H1 (cell line): ENCODE data around the gene GALNT5. TPM values are rescaled to one million over a fixed set of nuclear protein-coding genes. Genes with fewer than 3 reads are reported as not detected.

Experiments used
- CTCF ChIA-PET: fragments of 300-600 bp; sonication (Branson Sonifier 250); formaldehyde crosslinking; loops from one replicate; lab custom pipeline; 2021; ENCODE audit not compliant: partially characterized antibody; lab: Charles Lee
- POLR2A ChIA-PET: fragments of 300-600 bp; sonication (Branson Sonifier 250); formaldehyde crosslinking; loops from one replicate; lab custom pipeline; 2021; ENCODE audit warnings: inconsistent platforms; ENCODE audit not compliant: partially characterized antibody; lab: Charles Lee
- DNase-seq, 2 experiments: peaks; one replicate each; pipeline versions ENCODE4 v3.0.0 to v3.0.0-alpha.2; 2010 to 2022; ENCODE audit warnings: low spot score in 2 of 2, low read depth in 1 of 2, mixed read lengths in 1 of 2
- FAIRE-seq: peaks from 2 replicates; lab custom pipeline; 2011; peaks lifted over from hg19 to GRCh38; lab: Jason Lieb, UNC
- H2AFZ ChIP-seq: 2 replicates; pipeline ENCODE4 v1.8.1; 2012; ENCODE audit warnings: low read length, inconsistent platforms
- H2AK5ac ChIP-seq: 2 replicates; pipeline ENCODE4 v1.6.1; 2013; ENCODE audit warnings: low read depth, low read length
- H2BK120ac ChIP-seq: replicated peaks from 2 replicates; pipeline ENCODE3; 2013; ENCODE audit warnings: low read depth, low read length, inconsistent platforms
- H2BK12ac ChIP-seq: 2 replicates; pipeline ENCODE4 v1.6.1; 2013; ENCODE audit warnings: low read depth, low read length
- H2BK15ac ChIP-seq: 2 replicates; pipeline ENCODE4 v1.6.1; 2013; ENCODE audit warnings: low read length
- H2BK20ac ChIP-seq: 2 replicates; pipeline ENCODE4 v1.6.1; 2013; ENCODE audit warnings: low read length
- H2BK5ac ChIP-seq: 2 replicates; pipeline ENCODE4 v1.6.1; 2013; ENCODE audit warnings: low read depth, low read length
- H3K14ac ChIP-seq: 2 replicates; pipeline ENCODE4 v1.6.1; 2013; ENCODE audit warnings: inconsistent platforms; ENCODE audit not compliant: insufficient read length
- H3K18ac ChIP-seq: 2 replicates; pipeline ENCODE4 v1.6.1; 2013; ENCODE audit warnings: low read length; ENCODE audit errors: extremely low read depth
- H3K23ac ChIP-seq: 2 replicates; pipeline ENCODE4 v1.6.1; 2013; ENCODE audit warnings: inconsistent platforms; ENCODE audit not compliant: insufficient read length
- H3K23me2 ChIP-seq: 2 replicates; pipeline ENCODE4 v1.6.1; 2013; ENCODE audit warnings: low read depth, low read length
- H3K27ac ChIP-seq: 2 replicates; pipeline ENCODE4 v1.6.1; 2011; ENCODE audit warnings: low read depth, low read length, inconsistent platforms
- H3K27me3 ChIP-seq, 4 experiments: replicated peaks in 1 of 4; 1 replicate in 1 of 4; 2 replicates in 3 of 4; pipeline versions ENCODE4 v1.6.1 to v1.8.1; 2011 to 2013; ENCODE audit warnings: low read length in 3 of 4, mild to moderate bottlenecking in 3 of 4, inconsistent platforms in 2 of 4, mixed read lengths in 2 of 4, moderate library complexity in 1 of 4; ENCODE audit not compliant: control insufficient read depth in 3 of 4, insufficient read depth in 3 of 4; ENCODE audit errors: extremely low read depth in 1 of 4
- H3K36me3 ChIP-seq, 4 experiments: 2 replicates each; pipeline versions ENCODE4 v1.6.1 to v1.8.1; 2011 to 2013; ENCODE audit warnings: mild to moderate bottlenecking in 4 of 4, low read length in 3 of 4, moderate library complexity in 2 of 4, control low read depth in 1 of 4, inconsistent platforms in 1 of 4; ENCODE audit not compliant: insufficient read depth in 4 of 4, control insufficient read depth in 2 of 4
- H3K4ac ChIP-seq: replicated peaks from 2 replicates; pipeline ENCODE3; 2013; ENCODE audit warnings: low read length, low read depth, mixed read lengths, inconsistent platforms; ENCODE audit not compliant: insufficient read length
- H3K4me1 ChIP-seq, 4 experiments: replicated peaks in 1 of 4; 1 replicate in 1 of 4; 2 replicates in 3 of 4; pipeline versions ENCODE4 v1.6.1 to v1.8.1; 2011 to 2013; ENCODE audit warnings: low read length in 3 of 4, inconsistent platforms in 2 of 4, mixed read lengths in 1 of 4; ENCODE audit not compliant: insufficient read depth in 4 of 4, control insufficient read depth in 3 of 4
- H3K4me2 ChIP-seq, 2 experiments: 2 replicates each; pipeline versions ENCODE4 v1.6.1 to v1.8.1; 2011 to 2013; ENCODE audit warnings: low read depth in 2 of 2, low read length in 2 of 2, control low read depth in 1 of 2, inconsistent platforms in 1 of 2, mild to moderate bottlenecking in 1 of 2; ENCODE audit not compliant: insufficient read depth in 1 of 2
- H3K4me3 ChIP-seq, 4 experiments: fragments of 200-600, 300-600 bp in 1 of 4; sonication (generic), shearing (Covaris generic), sonication (Bioruptor Twin) in 1 of 4; 2 replicates each; pipeline versions ENCODE4 v1.5.1 to v1.8.1; 2011 to 2016; ENCODE audit warnings: low read length in 4 of 4, low read depth in 3 of 4, control low read depth in 2 of 4, inconsistent platforms in 2 of 4, mild to moderate bottlenecking in 2 of 4, mixed read lengths in 1 of 4, moderate library complexity in 1 of 4; ENCODE audit not compliant: insufficient read depth in 2 of 4; ENCODE audit errors: extremely low read depth in 1 of 4
- H3K56ac ChIP-seq: replicated peaks from 2 replicates; pipeline ENCODE3; 2013; ENCODE audit warnings: low read depth, mild to moderate bottlenecking, mixed read lengths, low read length, inconsistent platforms; ENCODE audit not compliant: insufficient read length
- H3K79me1 ChIP-seq: 2 replicates; pipeline ENCODE4 v1.6.1; 2013; ENCODE audit warnings: low read depth, low read length, control low read depth
- H3K79me2 ChIP-seq, 2 experiments: 2 replicates each; pipeline versions ENCODE4 v1.6.1 to v1.8.1; 2012 to 2013; ENCODE audit warnings: low read length in 2 of 2, mild to moderate bottlenecking in 2 of 2, inconsistent platforms in 1 of 2; ENCODE audit not compliant: insufficient read depth in 2 of 2, control insufficient read depth in 1 of 2
- H3K9ac ChIP-seq, 4 experiments: replicated peaks in 1 of 4; 1 replicate in 1 of 4; 2 replicates in 3 of 4; pipeline versions ENCODE4 v1.6.1 to v1.8.1; 2011 to 2013; ENCODE audit warnings: low read depth in 3 of 4, low read length in 3 of 4, control low read depth in 2 of 4, mild to moderate bottlenecking in 2 of 4, moderate library complexity in 2 of 4, inconsistent platforms in 1 of 4; ENCODE audit errors: extremely low read depth in 1 of 4
- H3K9me3 ChIP-seq, 2 experiments: 2 replicates each; pipeline versions ENCODE4 v1.6.1 to v1.8.1; 2012 to 2013; ENCODE audit warnings: mild to moderate bottlenecking in 2 of 2, moderate library complexity in 2 of 2, control low read depth in 1 of 2, inconsistent platforms in 1 of 2, low read depth in 1 of 2, low read length in 1 of 2, mixed read lengths in 1 of 2; ENCODE audit not compliant: insufficient read depth in 2 of 2
- H4K20me1 ChIP-seq, 2 experiments: replicated peaks in 1 of 2; 2 replicates each; pipeline versions ENCODE3 to v1.8.1; 2011 to 2013; ENCODE audit warnings: inconsistent platforms in 2 of 2, low read length in 2 of 2, mild to moderate bottlenecking in 1 of 2; ENCODE audit not compliant: insufficient read depth in 2 of 2, control insufficient read depth in 1 of 2
- H4K5ac ChIP-seq: 2 replicates; pipeline ENCODE4 v1.6.1; 2013; ENCODE audit warnings: low read length, low read depth, mixed read lengths, inconsistent platforms; ENCODE audit not compliant: insufficient read length
- H4K8ac ChIP-seq: 2 replicates; pipeline ENCODE4 v1.8.0; 2013; ENCODE audit warnings: mild to moderate bottlenecking, moderate library complexity, low read length, inconsistent platforms; ENCODE audit not compliant: insufficient read depth; ENCODE audit errors: extremely low read depth
- H4K91ac ChIP-seq: replicated peaks from 2 replicates; pipeline ENCODE3; 2013; ENCODE audit warnings: low read length, mixed read lengths, inconsistent platforms; ENCODE audit not compliant: insufficient read length
- CBX8 ChIP-seq: fragments of 300-800, 300-1000 bp; sonication (generic); IDR thresholded peaks from 2 replicates; pipeline ENCODE4 v1.7.1; 2016; ENCODE audit warnings: low read depth, low read length, borderline replicate concordance
- CHD1 ChIP-seq: IDR thresholded peaks from 2 replicates; pipeline ENCODE4 v1.6.1; 2012; ENCODE audit warnings: low read depth, low read length, improper control_type of control experiment
- CREB1 ChIP-seq: IDR thresholded peaks from 2 replicates; pipeline ENCODE4 v1.6.1; 2012; ENCODE audit warnings: inconsistent platforms
- CTBP2 ChIP-seq: IDR thresholded peaks from 2 replicates; pipeline ENCODE4 v1.7.0; 2011; ENCODE audit warnings: borderline replicate concordance, mild to moderate bottlenecking, moderate library complexity, mixed read lengths, low read length; ENCODE audit not compliant: insufficient read depth, insufficient read length
- HDAC6 ChIP-seq: IDR thresholded peaks from one replicate; pipeline ENCODE4 v1.7.1; 2012; ENCODE audit warnings: low read depth, mild to moderate bottlenecking, inconsistent platforms, low read length, moderate library complexity
- KDM4A ChIP-seq: IDR thresholded peaks from one replicate; pipeline ENCODE4 v1.7.1; 2012; ENCODE audit warnings: low read depth, mild to moderate bottlenecking, moderate library complexity, low read length, inconsistent platforms; ENCODE audit not compliant: severe bottlenecking
- NRF1 ChIP-seq: IDR thresholded peaks from 2 replicates; pipeline ENCODE4 v1.6.1; 2011; ENCODE audit warnings: mild to moderate bottlenecking, low read depth, low read length, improper control_type of control experiment
- SP2 ChIP-seq: IDR thresholded peaks from 2 replicates; pipeline ENCODE4 v1.6.1; 2012; ENCODE audit warnings: mild to moderate bottlenecking, low read length, inconsistent platforms
- SRF ChIP-seq: IDR thresholded peaks from 2 replicates; pipeline ENCODE4 v1.6.1; 2011; ENCODE audit warnings: mild to moderate bottlenecking, low read depth, low read length, moderate library complexity
- WGBS, 2 experiments: shearing (Covaris generic) in 1 of 2; methylation state at CpG; one replicate each; pipeline versions ENCODE4 v1.1.6 to v1.1.7; 2013 to 2015; ENCODE audit warnings: low lambda C conversion rate in 2 of 2, mixed read lengths in 2 of 2, inconsistent platforms in 1 of 2, low coverage in 1 of 2, missing lambda C conversion rate in 1 of 2; ENCODE audit not compliant: insufficient replicate concordance in 2 of 2, insufficient coverage in 1 of 2, insufficient read length in 1 of 2; ENCODE audit errors: extremely low coverage in 1 of 2, missing lambda C conversion rate in 1 of 2; 5-methylcytosine and 5-hydroxymethylcytosine counted together
- polyA plus RNA-seq, 7 experiments: library from polyadenylated mRNA; depleted of rRNA in 3 of 7; stranded (reverse) in 5 of 7; unstranded in 2 of 7; fragments of >200 nt in 5 of 7; fragments of 200-250 nt in 2 of 7; gene quantifications; 1 replicate in 5 of 7; 2 replicates in 1 of 7; 4 replicates in 1 of 7; pipeline versions ENCODE4 v1.2.1 to v1.2.3, GENCODE V29; 2011 to 2013; ENCODE audit warnings: missing spikeins in 2 of 7, mixed read lengths in 2 of 7
- total RNA-seq: library from RNA; stranded (reverse); fragmentation: NEBNext Ultra II Directional; extraction: Animal tissue kit (Norgen Biotek cat#: 25700); gene quantifications from 2 replicates; pipeline ENCODE4 v1.2.1, GENCODE V29; 2021
- TF ChIP-seq, protein P1 (sequence below): IDR thresholded peaks from 2 replicates; pipeline ENCODE4 v1.6.1; 2012; ENCODE audit warnings: low read length, inconsistent platforms
- TF ChIP-seq, protein P2 (sequence below): IDR thresholded peaks from 2 replicates; pipeline ENCODE4 v1.6.1; 2012; ENCODE audit warnings: inconsistent platforms

GALNT5 gene
- total and polyA plus RNA-seq, 2 of the 8 experiments (the other 6 are each of a cell fraction or from before 2014, with no cell fraction given): 0.02 to 0.06 TPM

DNA sequence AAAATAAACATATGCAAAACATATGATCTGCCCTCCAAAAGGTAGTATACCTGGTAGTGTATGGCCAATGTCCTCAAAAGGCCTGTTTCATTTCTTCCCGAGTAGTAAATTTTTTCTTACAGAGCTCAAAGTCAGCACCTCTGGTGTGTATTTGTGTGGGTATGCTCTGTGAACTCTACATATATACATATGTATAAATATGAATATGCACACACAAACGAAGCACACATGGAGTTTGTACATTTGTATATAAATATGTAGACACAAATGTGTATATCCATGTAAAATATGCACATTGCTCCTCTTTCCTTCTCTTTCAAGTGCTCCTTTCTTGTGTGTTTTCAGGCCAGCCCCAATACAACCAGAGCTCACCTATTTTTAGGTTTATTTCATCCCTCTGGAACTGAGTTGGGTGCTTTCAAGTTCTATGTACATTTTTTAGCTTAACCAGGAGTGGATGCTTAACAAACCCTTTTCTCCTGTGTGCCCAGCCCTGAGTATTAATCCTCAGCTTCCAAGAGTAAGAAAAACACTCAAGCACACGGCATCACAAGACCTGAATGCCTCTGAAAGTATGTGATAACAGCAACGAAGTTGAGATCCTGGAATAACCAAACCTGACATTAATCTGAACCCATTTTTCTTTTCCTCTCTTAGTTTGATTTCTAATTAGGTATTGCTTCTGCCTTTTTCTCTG, 12.2 kb upstream of the GALNT5 start:
- Histone ChIP-seq H3K79me2 (no peaks in the 10 kb centered on the region), H3K4me3 (no peak overlapping the region), H4K5ac (no peak overlapping the region), H3K27ac (no peak overlapping the region), H2BK15ac (no peak overlapping the region), H3K14ac (no peak overlapping the region), H2AFZ (no peak overlapping the region), H3K4me1 (peaks cover 0 to 5% (median 4%) of the 10 kb centered on the region in 4 experiments; a peak in 3 of 7 replicates), H3K36me3 (no peaks in the 10 kb centered on the region), H4K8ac (no peak overlapping the region), H2BK5ac (no peak overlapping the region), H3K23ac (no peak overlapping the region), H3K23me2 (no peaks in the 10 kb centered on the region), H3K9me3 (no peaks in the 10 kb centered on the region), H3K18ac (no peak overlapping the region), H4K91ac (no peak overlapping the region), H2BK20ac (no peak overlapping the region), H3K4me2 (no peak overlapping the region; a peak in 2 of 4 replicates), H2BK12ac (peak overlapping the region; percentile 77; the same call in 1 of the 2 replicates), H4K20me1 (no peaks in the 10 kb centered on the region), H2AK5ac (no peak overlapping the region), H3K79me1 (no peaks in the 10 kb centered on the region), H3K9ac (no peak overlapping the region), H3K27me3 (no peaks in the 10 kb centered on the region), H3K4ac (no peak overlapping the region), H2BK120ac (no peak overlapping the region), H3K56ac (no peak overlapping the region)
- ChIA-PET POLR2A (interaction anchor here (1.8 kb wide), 1 partner anchor 9 kb away, joined by 4 read pairs; no protein-coding TSS in a partner anchor), CTCF (interaction anchor here (2.8 kb wide), 1 partner anchor 91 kb away, joined by 5 read pairs; no protein-coding TSS in a partner anchor)
- WGBS, 2 experiments: 84% methylated on average over 4 of the region's 4 CpGs; no CpG with 5 or more reads in 1 of the 2 experiments
- DNase-seq (no peak), FAIRE-seq (no peak)
- TF ChIP-seq, protein P1, sequence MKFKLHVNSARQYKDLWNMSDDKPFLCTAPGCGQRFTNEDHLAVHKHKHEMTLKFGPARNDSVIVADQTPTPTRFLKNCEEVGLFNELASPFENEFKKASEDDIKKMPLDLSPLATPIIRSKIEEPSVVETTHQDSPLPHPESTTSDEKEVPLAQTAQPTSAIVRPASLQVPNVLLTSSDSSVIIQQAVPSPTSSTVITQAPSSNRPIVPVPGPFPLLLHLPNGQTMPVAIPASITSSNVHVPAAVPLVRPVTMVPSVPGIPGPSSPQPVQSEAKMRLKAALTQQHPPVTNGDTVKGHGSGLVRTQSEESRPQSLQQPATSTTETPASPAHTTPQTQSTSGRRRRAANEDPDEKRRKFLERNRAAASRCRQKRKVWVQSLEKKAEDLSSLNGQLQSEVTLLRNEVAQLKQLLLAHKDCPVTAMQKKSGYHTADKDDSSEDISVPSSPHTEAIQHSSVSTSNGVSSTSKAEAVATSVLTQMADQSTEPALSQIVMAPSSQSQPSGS: no peak
- no peak for TF ChIP-seq CTBP2
- TF ChIP-seq CBX8: no peak
- TF ChIP-seq CHD1: no peak
- no peak for TF ChIP-seq NRF1
- TF ChIP-seq, protein P2, sequence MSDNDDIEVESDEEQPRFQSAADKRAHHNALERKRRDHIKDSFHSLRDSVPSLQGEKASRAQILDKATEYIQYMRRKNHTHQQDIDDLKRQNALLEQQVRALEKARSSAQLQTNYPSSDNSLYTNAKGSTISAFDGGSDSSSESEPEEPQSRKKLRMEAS: no peak
- TF ChIP-seq SRF: no peak
- TF ChIP-seq KDM4A: no peak
- no peak for TF ChIP-seq SP2
- no peak for TF ChIP-seq HDAC6
- TF ChIP-seq CREB1: no peak
